GM23338 (cell line): Measurements from ENCODE around the gene TSLP. TPM values are rescaled to one million over a fixed set of nuclear protein-coding genes. Genes with fewer than 3 reads are reported as not detected.
A peak's percentile ranks its signal among the peaks of the same experiment; 100 is the strongest.

Experiments used
- ATAC-seq: fragments of 200-7000 bp; cut with Tn5 transposase; 3 replicates; pipeline ENCODE4 v1.9.1; 2020
- DNase-seq: peaks from one replicate; pipeline ENCODE4 v3.0.0-alpha.2; 2015; ENCODE audit warnings: low spot score
- H2AFZ ChIP-seq: fragments of 200-600 bp; sonication (generic); 2 replicates; pipeline ENCODE4 v1.8.0; 2016; ENCODE audit warnings: antibody characterized with exemption, mild to moderate bottlenecking, moderate library complexity
- H3F3A ChIP-seq: fragments of 200-600 bp; sonication (generic); replicated peaks from 2 replicates; pipeline ENCODE4 v1.8.0; 2017; ENCODE audit warnings: antibody characterized with exemption, mixed run types, low read depth
- H3K27ac ChIP-seq: fragments of 200-600 bp; sonication (generic); 2 replicates; pipeline ENCODE4 v1.6.1; 2016; ENCODE audit warnings: low read depth
- H3K27me3 ChIP-seq: fragments of 200-600 bp; sonication (generic); 2 replicates; pipeline ENCODE4 v1.8.0; 2016; ENCODE audit warnings: mild to moderate bottlenecking, mixed run types, moderate library complexity; ENCODE audit not compliant: insufficient read depth
- H3K36me3 ChIP-seq: fragments of 200-600 bp; sonication (generic); 2 replicates; pipeline ENCODE4 v1.8.0; 2016; ENCODE audit warnings: mild to moderate bottlenecking; ENCODE audit not compliant: insufficient read depth
- H3K4me1 ChIP-seq: fragments of 200-600 bp; sonication (generic); 2 replicates; pipeline ENCODE4 v1.8.0; 2016; ENCODE audit warnings: mild to moderate bottlenecking, moderate library complexity; ENCODE audit not compliant: insufficient read depth
- H3K4me2 ChIP-seq: fragments of 200-600 bp; sonication (generic); 2 replicates; pipeline ENCODE4 v1.7.1; 2017; ENCODE audit warnings: mixed run types
- H3K4me3 ChIP-seq: fragments of 200-600 bp; sonication (generic); 2 replicates; pipeline ENCODE4 v1.6.1; 2016; ENCODE audit warnings: mixed run types
- H3K79me2 ChIP-seq: fragments of 200-600 bp; sonication (generic); replicated peaks from 2 replicates; pipeline ENCODE4 v1.8.0; 2017; ENCODE audit warnings: mild to moderate bottlenecking; ENCODE audit not compliant: insufficient read depth
- H3K9me2 ChIP-seq: fragments of 200-600 bp; sonication (generic); 2 replicates; pipeline ENCODE4 v1.8.0; 2017; ENCODE audit not compliant: insufficient read depth
- H4K20me1 ChIP-seq: fragments of 200-600 bp; sonication (generic); replicated peaks from 2 replicates; pipeline ENCODE4 v1.8.0; 2017; ENCODE audit warnings: mild to moderate bottlenecking; ENCODE audit not compliant: insufficient read depth
- H3K27ac Mint-ChIP-seq: 2 replicates; pipeline ENCODE4 v1.8.0; 2020; ENCODE audit warnings: inconsistent platforms, mild to moderate bottlenecking, moderate library complexity, mixed read lengths
- H3K27me3 Mint-ChIP-seq: 3 replicates; pipeline ENCODE4 v1.8.0; 2022; ENCODE audit warnings: low read depth, mild to moderate bottlenecking, moderate library complexity, mixed read lengths, inconsistent platforms; ENCODE audit not compliant: insufficient read depth, poor library complexity
- H3K36me3 Mint-ChIP-seq: 3 replicates; pipeline ENCODE4 v1.8.0; 2021; ENCODE audit warnings: low read depth, mild to moderate bottlenecking, inconsistent platforms, moderate library complexity, mixed read lengths
- H3K4me1 Mint-ChIP-seq: 3 replicates; pipeline ENCODE4 v1.8.0; 2020; ENCODE audit warnings: mild to moderate bottlenecking, inconsistent platforms, mixed read lengths
- H3K4me3 Mint-ChIP-seq: 3 replicates; pipeline ENCODE4 v1.8.0; 2021; ENCODE audit warnings: moderate library complexity, mild to moderate bottlenecking, inconsistent platforms, mixed read lengths
- H3K9me3 Mint-ChIP-seq: 3 replicates; pipeline ENCODE4 v1.8.0; 2020; ENCODE audit warnings: moderate library complexity, mild to moderate bottlenecking, inconsistent platforms, mixed read lengths
- CREB1 ChIP-seq: fragments of 250-450 bp; sonication (Bioruptor Pico); IDR thresholded peaks from 2 replicates; pipeline ENCODE4 v1.5.0; 2020; ENCODE audit warnings: low read depth, mild to moderate bottlenecking, moderate library complexity
- CTCF ChIP-seq, 2 experiments: fragments of 200-600 bp in 1 of 2; sonication (generic) in 1 of 2; conservative IDR thresholded peaks; 2 replicates each; pipeline versions ENCODE4 v1.5.1 to v1.6.1; 2016 to 2017; ENCODE audit warnings: antibody characterized with exemption in 2 of 2, low read depth in 2 of 2, mild to moderate bottlenecking in 2 of 2, moderate library complexity in 1 of 2
- EZH2 ChIP-seq: fragments of 200-600 bp; sonication (generic); IDR thresholded peaks from one replicate; pipeline ENCODE4 v1.8.0; 2017; ENCODE audit warnings: antibody characterized with exemption, mild to moderate bottlenecking, low read depth; ENCODE audit not compliant: unreplicated experiment
- JUNB ChIP-seq: IDR thresholded peaks from one replicate; pipeline ENCODE4 v1.6.1; 2016; ENCODE audit warnings: antibody characterized with exemption; ENCODE audit not compliant: unreplicated experiment
- NANOG ChIP-seq: IDR thresholded peaks from 2 replicates; pipeline ENCODE4 v1.6.1; 2016; ENCODE audit warnings: antibody characterized with exemption, borderline replicate concordance
- POLR2AphosphoS5 ChIP-seq: IDR thresholded peaks from 2 replicates; pipeline ENCODE4 v1.6.1; 2016; ENCODE audit warnings: antibody characterized with exemption, low read depth
- STAT1 ChIP-seq: IDR thresholded peaks from one replicate; pipeline ENCODE4 v1.6.1; 2016; ENCODE audit warnings: antibody characterized with exemption; ENCODE audit not compliant: unreplicated experiment
- ZNF462 ChIP-seq: fragments of 250-450 bp; sonication (Bioruptor Pico); IDR thresholded peaks from 2 replicates; pipeline ENCODE4 v1.5.0; 2020; ENCODE audit warnings: mild to moderate bottlenecking, moderate library complexity
- polyA plus RNA-seq: library from polyadenylated mRNA; unstranded; fragments of >200 nt; fragmentation: Nextera tagmentation; extraction: Ambion mirVana; gene quantifications from 2 replicates; pipeline ENCODE4 v1.2.1, GENCODE V29; 2016
- total RNA-seq: library from RNA; depleted of rRNA; stranded (reverse); fragments of >200 nt; shearing (Covaris generic); gene quantifications from 2 replicates; pipeline ENCODE4 v1.2.3, GENCODE V29; 2014
- TF ChIP-seq, protein P1 (sequence below): IDR thresholded peaks from one replicate; pipeline ENCODE4 v1.6.1; 2018; ENCODE audit warnings: antibody characterized with exemption; ENCODE audit not compliant: unreplicated experiment

Gene TSLP
- total and polyA plus RNA-seq, 2 experiments from 2014 or later = 0.35 to 1.5 TPM

GRCh38 chr5:111028865-111029264, 42.6 kb upstream of the TSLP start (continued):
- TF ChIP-seq, protein P1, sequence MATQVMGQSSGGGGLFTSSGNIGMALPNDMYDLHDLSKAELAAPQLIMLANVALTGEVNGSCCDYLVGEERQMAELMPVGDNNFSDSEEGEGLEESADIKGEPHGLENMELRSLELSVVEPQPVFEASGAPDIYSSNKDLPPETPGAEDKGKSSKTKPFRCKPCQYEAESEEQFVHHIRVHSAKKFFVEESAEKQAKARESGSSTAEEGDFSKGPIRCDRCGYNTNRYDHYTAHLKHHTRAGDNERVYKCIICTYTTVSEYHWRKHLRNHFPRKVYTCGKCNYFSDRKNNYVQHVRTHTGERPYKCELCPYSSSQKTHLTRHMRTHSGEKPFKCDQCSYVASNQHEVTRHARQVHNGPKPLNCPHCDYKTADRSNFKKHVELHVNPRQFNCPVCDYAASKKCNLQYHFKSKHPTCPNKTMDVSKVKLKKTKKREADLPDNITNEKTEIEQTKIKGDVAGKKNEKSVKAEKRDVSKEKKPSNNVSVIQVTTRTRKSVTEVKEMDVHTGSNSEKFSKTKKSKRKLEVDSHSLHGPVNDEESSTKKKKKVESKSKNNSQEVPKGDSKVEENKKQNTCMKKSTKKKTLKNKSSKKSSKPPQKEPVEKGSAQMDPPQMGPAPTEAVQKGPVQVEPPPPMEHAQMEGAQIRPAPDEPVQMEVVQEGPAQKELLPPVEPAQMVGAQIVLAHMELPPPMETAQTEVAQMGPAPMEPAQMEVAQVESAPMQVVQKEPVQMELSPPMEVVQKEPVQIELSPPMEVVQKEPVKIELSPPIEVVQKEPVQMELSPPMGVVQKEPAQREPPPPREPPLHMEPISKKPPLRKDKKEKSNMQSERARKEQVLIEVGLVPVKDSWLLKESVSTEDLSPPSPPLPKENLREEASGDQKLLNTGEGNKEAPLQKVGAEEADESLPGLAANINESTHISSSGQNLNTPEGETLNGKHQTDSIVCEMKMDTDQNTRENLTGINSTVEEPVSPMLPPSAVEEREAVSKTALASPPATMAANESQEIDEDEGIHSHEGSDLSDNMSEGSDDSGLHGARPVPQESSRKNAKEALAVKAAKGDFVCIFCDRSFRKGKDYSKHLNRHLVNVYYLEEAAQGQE = no peak
- no peak for TF ChIP-seq EZH2
- TF ChIP-seq CTCF (conservative IDR thresholded peaks at IDR 0.05; ENCODE audit: low read depth in 2 of 2) = no peak

DNA sequence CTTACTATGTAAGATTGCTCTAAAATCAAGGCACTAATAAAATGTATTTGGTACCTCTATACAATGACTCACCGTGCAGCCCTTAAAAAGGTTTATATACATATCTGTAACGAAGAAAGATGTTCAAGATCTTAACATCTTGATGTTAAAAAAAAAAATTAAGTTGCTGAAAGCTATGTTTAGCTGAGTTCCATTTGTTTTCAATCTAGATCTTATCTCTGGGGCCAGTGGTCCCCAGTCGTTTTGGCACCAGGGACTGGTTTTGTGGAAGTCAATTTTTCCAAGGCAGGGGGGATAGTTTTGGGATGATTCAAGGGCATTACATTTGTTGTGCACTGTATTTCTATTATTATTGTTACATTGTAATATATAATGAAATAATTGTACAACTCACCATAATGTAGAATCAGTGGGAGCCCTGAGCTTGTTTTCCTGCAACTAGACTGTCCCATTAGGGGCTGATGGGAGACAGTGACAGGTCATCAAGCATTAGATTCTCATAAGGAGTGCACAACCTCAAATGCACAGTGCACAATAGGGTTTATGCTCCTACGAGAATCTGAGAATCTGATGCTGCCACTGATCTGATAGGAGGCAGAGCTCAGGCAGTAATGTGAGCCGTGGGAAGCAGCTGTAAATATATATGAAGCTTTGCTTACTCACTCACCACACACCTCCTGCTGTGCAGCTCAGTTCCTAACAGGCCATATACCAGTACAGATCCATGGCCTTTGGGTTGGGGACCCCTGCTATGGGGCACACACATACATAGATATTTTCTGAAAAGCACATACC, 27.6 kb upstream of the TSLP start:
- Mint-ChIP-seq H3K9me3 (no peaks in the 10 kb centered on the region), H3K27ac (peak overlapping the region; percentile 37; the same call in 1 of the 2 replicates), H3K36me3 (no peaks in the 10 kb centered on the region), H3K27me3 (peaks cover 3% of the 10 kb centered on the region), H3K4me3 (no peak overlapping the region), H3K4me1 (peaks cover 5% of the 10 kb centered on the region; the same call in 2 of the 3 replicates)
- Histone ChIP-seq H3K9me2 (no peaks in the 10 kb centered on the region), H3F3A (no peaks in the 10 kb centered on the region), H3K36me3 (no peaks in the 10 kb centered on the region), H3K79me2 (no peaks in the 10 kb centered on the region), H3K4me1 (no peaks in the 10 kb centered on the region), H4K20me1 (no peaks in the 10 kb centered on the region), H3K27ac (no peak overlapping the region), H3K4me3 (no peak overlapping the region), H3K27me3 (no peaks in the 10 kb centered on the region), H2AFZ (no peak overlapping the region; the same call in 1 of the 2 replicates), H3K4me2 (no peak overlapping the region)
- ATAC-seq (peak; percentile 63), DNase-seq (peak; percentile 40)
- TF ChIP-seq NANOG = no peak
- no peak for TF ChIP-seq STAT1
- TF ChIP-seq JUNB = no peak
- TF ChIP-seq ZNF462 (CRISPR knock-in tag) = no peak
- TF ChIP-seq CREB1 (CRISPR knock-in tag) = no peak
- TF ChIP-seq POLR2AphosphoS5 = no peak
